HT-29 (cell line): Measurements from ENCODE around the gene PPDPF. TPM values are rescaled to one million over a fixed set of nuclear protein-coding genes. Genes with fewer than 3 reads are reported as not detected.

Experiments
- DNase-seq: peaks from one replicate; pipeline ENCODE4 v3.0.0-alpha.2; 2015; ENCODE audit warnings: low spot score
- total RNA-seq: library from RNA; depleted of rRNA; stranded (reverse); fragments of >200 nt; shearing (Covaris generic); gene quantifications from 2 replicates; pipeline ENCODE4 v1.2.3, GENCODE V29; 2014

Gene PPDPF
- total RNA-seq, 1 experiment from 2014 or later, result 468 TPM

- no peak for DNase-seq
Measured at GRCh38 chr20:63519668-63520503, 679 bp upstream of the PPDPF start.

- DNase-seq, result peak; percentile 96
Measured at GRCh38 chr20:63520934-63521601, 503 bp downstream of the PPDPF start.

DNA sequence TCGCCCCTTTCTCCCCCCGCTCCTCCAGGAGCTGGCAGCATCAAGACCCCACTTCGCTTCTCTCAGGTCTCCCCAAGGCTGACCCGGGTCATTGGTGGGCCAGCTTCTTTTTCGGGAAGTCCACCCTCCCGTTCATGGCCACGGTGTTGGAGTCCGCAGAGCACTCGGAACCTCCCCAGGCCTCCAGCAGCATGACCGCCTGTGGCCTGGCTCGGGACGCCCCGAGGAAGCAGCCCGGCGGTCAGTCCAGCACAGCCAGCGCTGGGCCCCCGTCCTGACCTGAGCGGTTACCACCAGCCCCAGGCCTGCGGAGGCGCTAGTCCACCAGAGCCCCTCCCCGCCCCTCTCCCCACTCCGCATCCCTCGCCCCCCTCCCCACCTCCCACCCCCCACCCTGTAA lies 1.0 kb downstream of the PPDPF start:
- DNase-seq, result no peak

DNA sequence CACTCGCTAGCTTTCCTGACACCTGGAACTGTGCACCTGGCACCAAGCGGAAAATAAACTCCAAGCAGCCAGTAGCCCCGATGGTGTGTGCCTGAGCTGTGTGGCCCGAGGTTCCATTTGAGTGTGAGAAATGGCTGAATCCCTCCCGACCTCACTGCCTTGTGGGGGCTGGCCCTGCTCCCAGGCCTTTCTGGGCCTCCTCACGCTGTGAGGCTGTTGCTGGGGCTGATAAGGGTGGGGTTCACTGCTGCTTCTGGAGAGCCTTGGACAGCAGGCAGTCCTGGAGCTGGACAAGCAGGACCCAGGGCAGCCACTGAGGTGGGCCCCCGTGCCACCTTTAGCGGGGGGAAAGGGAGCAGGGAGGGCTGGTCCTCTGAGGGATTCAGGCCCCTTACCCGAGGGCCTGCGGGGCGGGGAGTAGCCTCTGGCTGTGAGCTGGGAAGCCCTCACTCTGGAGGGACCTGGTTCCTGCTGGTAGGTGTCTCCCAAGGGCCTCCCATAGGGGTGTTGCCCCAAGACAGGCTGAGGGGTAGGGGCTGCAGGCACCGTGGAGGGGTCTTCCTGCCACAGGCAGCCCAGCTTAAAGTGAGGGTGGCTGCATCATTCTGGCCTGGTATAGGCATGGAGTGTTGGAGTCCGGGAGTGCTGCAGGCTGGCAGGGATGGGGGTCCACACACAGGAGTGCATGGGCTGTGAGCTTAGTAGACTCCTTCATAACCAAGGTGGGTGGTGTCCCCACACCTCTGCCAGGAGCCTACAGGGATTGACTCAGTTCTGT lies 1.7 kb downstream of the PPDPF start:
- DNase-seq, result no peak

- DNase-seq, result no peak
Measured at GRCh38 chr20:63522981-63523611, 2.5 kb downstream of the PPDPF start.

GRCh38 chr20:63525185-63525584 lies 4.6 kb downstream of the PPDPF start:
- peak; percentile 50 for DNase-seq

GRCh38 chr20:63525971-63526370 lies 5.4 kb downstream of the PPDPF start:
- DNase-seq, result peak; percentile 55

- DNase-seq, result no peak
Measured at GRCh38 chr20:63527184-63527583, 6.6 kb downstream of the PPDPF start.

DNA sequence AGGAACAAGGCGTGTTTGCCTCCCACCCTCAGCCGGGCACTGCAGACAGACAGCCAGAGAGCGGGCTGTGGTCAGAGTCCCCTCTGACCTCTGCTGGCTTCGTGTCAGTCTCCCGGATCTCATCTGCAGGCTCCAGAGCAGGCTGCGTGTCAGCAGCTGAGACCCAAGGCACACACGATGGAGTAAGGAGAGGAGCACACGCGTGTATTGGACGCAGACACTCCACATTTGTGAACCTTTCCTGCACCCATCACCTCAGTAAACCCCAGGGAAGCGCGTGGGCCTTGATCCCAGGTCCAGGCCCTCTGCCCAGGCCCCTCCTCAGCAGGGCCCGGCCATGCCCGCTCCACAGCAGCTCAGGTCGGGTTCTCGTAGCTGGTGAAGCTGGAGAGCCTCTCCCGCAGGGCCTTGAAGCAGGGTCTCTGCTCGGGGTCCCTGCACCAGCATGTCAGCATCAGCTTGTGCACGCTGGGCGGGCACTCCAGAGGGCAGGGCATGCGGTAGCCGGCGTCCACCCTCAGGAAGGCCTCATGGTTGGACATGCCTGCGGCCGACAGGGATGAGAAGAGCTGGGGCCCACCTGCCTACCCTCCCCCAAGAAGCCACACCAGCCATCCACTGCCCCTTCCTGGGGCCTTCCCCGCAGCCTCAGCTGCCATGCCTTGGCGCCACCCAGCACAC lies 8.8 kb downstream of the PPDPF start:
- DNase-seq, result no peak

DNA sequence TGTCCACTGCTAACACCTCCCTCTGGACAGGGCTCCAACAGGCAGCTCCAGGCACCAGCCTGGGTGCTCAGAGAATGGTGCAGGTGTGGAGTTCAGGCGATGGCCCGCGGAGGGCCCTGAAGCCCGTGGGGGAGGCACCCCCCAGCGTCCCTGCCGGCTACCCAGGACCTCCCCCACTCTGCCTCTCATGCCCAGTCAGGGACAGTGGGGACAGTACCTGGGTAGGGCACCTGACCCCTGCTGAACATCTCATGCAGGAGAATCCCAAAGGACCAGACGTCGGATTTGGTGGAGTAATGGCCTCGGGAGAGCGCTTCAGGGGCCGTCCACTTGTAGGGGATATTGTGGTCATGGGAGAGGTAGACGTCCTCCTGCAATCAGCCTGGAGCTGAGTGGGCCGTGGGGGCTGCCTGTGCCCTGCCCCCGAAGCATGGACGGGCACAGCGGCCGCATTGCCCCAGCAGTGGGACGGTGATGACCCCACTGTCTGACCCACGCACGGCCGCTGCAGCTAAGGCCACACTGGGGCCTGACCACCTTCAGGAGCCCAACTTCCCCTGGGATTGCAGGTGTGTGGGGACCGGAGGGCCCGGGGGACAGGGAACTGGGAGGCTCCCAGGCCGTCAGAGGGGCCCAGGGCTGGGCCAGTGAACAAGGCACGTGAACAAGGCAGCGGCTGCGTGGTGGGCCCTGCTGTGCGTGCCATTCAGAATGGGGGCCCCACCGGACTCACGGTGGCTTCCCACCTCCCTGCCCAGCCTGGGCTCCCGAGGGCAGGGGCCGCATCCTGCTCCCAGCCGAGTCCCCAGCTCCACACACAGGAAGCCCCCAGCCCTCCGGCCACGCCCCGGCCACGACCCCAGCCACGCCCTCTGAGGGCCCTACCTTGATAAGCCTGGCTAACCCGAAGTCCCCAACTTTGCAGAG lies 9.6 kb downstream of the PPDPF start:
- no peak for DNase-seq

- DNase-seq, result no peak
Measured at GRCh38 chr20:63530788-63531160, 10.2 kb downstream of the PPDPF start.

- DNase-seq, result no peak
Measured at GRCh38 chr20:63531686-63532448, 11.3 kb downstream of the PPDPF start.

DNA sequence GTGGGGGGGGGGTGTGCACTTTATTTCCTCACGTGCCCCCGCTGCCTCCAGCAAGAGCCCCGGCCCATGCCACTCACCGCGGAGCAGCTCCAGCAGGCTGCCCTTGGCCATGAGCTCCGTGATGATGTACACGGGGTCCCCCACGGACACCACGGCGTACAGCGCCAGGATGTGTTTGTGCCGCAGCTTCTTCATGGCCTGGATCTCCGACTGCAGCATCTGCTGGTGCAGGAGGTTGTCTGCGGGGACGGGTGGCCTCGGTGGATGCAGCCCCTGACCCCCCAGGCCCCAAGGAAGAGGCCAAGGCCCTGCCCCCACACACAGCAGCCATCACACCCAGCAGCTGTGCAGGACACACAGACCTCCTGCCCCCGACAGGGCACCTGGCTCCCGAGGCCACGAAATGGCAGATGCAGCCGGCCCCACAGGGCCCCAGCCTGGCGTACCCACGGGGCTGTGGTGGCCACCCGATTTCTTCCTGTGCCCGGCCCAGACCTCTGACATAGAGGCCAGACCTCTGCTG lies 11.9 kb downstream of the PPDPF start:
- no peak for DNase-seq

DNA sequence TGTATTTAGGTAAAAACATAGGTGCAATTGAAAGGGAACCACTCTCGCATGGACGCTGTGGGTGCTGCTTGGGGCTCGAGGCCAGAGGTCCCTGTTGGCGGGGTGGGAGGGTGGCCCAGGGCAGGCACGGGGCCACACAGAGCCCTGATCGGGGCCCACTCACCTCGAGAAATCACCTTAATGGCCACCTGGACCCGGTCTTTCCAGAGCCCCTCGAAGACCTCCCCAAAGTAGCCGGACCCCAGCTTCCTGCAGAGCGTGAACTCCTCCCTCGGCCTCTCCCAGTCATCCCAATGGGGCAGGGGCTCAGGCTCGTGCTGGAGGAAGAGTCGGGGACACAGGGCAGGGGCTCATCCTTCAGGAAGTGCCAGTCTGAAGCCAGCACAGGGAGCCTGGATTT lies 12.8 kb downstream of the PPDPF start:
- DNase-seq, result no peak

GRCh38 chr20:63533871-63534393 lies 13.4 kb downstream of the PPDPF start:
- DNase-seq, result peak; percentile 97

GRCh38 chr20:63534427-63534830 lies 13.9 kb downstream of the PPDPF start:
- no peak for DNase-seq

- peak; percentile 89 for DNase-seq
Measured at GRCh38 chr20:63534831-63535651, 14.5 kb downstream of the PPDPF start.
